WTC11 (cell line): ENCODE data around the gene ASCC1. TPM values are rescaled to one million over a fixed set of nuclear protein-coding genes. Genes with fewer than 3 reads are reported as not detected.

ENCODE experiments used
- ATAC-seq: fragments of 200-7000 bp; cut with Tn5 transposase; 2 replicates; pipeline ENCODE4 v1.10.0; 2021; ENCODE audit warnings: mild to moderate bottlenecking, moderate library complexity
- CTCF ChIA-PET: fragments of 300-600 bp; sonication (Branson Sonifier 250); formaldehyde crosslinking; loops from one replicate; lab custom pipeline; 2021; ENCODE audit warnings: antibody characterized with exemption; lab: Charles Lee
- POLR2A ChIA-PET: fragments of 350-600 bp; sonication (Branson Sonifier 250); formaldehyde crosslinking; loops from one replicate; lab custom pipeline; 2021; ENCODE audit warnings: antibody characterized with exemption; lab: Charles Lee
- DNase-seq: peaks from one replicate; pipeline ENCODE4 v3.0.0; 2021; ENCODE audit warnings: low spot score
- H3K27ac Mint-ChIP-seq: 2 replicates; pipeline ENCODE4 v1.8.0; 2021; ENCODE audit warnings: mixed read lengths
- H3K27me3 Mint-ChIP-seq: 2 replicates; pipeline ENCODE4 v1.8.0; 2021; ENCODE audit warnings: low read depth, mild to moderate bottlenecking, moderate library complexity, mixed read lengths
- H3K36me3 Mint-ChIP-seq: 2 replicates; pipeline ENCODE4 v1.8.0; 2021; ENCODE audit warnings: mixed read lengths
- H3K4me1 Mint-ChIP-seq: 2 replicates; pipeline ENCODE4 v1.8.0; 2022; ENCODE audit warnings: mixed read lengths
- H3K4me3 Mint-ChIP-seq: 2 replicates; pipeline ENCODE4 v1.8.0; 2021; ENCODE audit warnings: mild to moderate bottlenecking, moderate library complexity, mixed read lengths
- H3K9me3 Mint-ChIP-seq: 2 replicates; pipeline ENCODE4 v1.8.0; 2021; ENCODE audit warnings: mixed read lengths
- ATF1 ChIP-seq: sonication (generic); formaldehyde crosslinking; IDR thresholded peaks from 2 replicates; pipeline ENCODE4 v1.8.1; 2023; ENCODE audit warnings: mild to moderate bottlenecking, moderate library complexity, missing genetic modification reagents
- CBFB ChIP-seq: sonication (generic); formaldehyde crosslinking; IDR thresholded peaks from 2 replicates; pipeline ENCODE4 v1.8.1; 2022; ENCODE audit warnings: mild to moderate bottlenecking, low read depth, missing genetic modification reagents
- ELF4 ChIP-seq: sonication (generic); formaldehyde crosslinking; IDR thresholded peaks from 2 replicates; pipeline ENCODE4 v1.8.1; 2022; ENCODE audit warnings: low read depth, mild to moderate bottlenecking, moderate library complexity, missing genetic modification reagents
- FOXP1 ChIP-seq: sonication (generic); formaldehyde crosslinking; IDR thresholded peaks from 2 replicates; pipeline ENCODE4 v1.8.0; 2022; ENCODE audit warnings: missing genetic modification reagents, mild to moderate bottlenecking, moderate library complexity, borderline replicate concordance
- NFATC4 ChIP-seq: fragments of 250-450 bp; sonication (Bioruptor Pico); IDR thresholded peaks from 2 replicates; pipeline ENCODE4 v1.9.0; 2021; ENCODE audit warnings: mild to moderate bottlenecking
- NFE2L1 ChIP-seq: sonication (generic); formaldehyde crosslinking; IDR thresholded peaks from 2 replicates; pipeline ENCODE4 v1.8.1; 2023; ENCODE audit warnings: missing genetic modification reagents
- NR2C2 ChIP-seq: sonication (generic); formaldehyde crosslinking; IDR thresholded peaks from 2 replicates; pipeline ENCODE4 v1.8.0; 2022; ENCODE audit warnings: mild to moderate bottlenecking, missing genetic modification reagents
- NR3C1 ChIP-seq: sonication (generic); formaldehyde crosslinking; conservative IDR thresholded peaks from 2 replicates; pipeline ENCODE4 v1.8.1; 2023; ENCODE audit warnings: low read depth, mild to moderate bottlenecking, missing genetic modification reagents
- RORB ChIP-seq: fragments of 250-450 bp; sonication (Bioruptor Pico); IDR thresholded peaks from 2 replicates; pipeline ENCODE4 v1.9.0; 2021; ENCODE audit warnings: mild to moderate bottlenecking
- ZNF121 ChIP-seq: sonication (generic); formaldehyde crosslinking; IDR thresholded peaks from 2 replicates; pipeline ENCODE4 v1.8.0; 2023; ENCODE audit warnings: missing genetic modification reagents
- ZNF219 ChIP-seq: sonication (generic); formaldehyde crosslinking; IDR thresholded peaks from 2 replicates; pipeline ENCODE4 v1.8.0; 2023; ENCODE audit warnings: missing genetic modification reagents, mild to moderate bottlenecking, borderline replicate concordance
- ZNF232 ChIP-seq: sonication (generic); formaldehyde crosslinking; IDR thresholded peaks from 2 replicates; pipeline ENCODE4 v1.8.0; 2022; ENCODE audit warnings: mild to moderate bottlenecking, missing genetic modification reagents
- total RNA-seq: library from RNA; stranded (reverse); gene quantifications from 3 replicates; pipeline ENCODE4 v1.2.3, GENCODE V29; 2021
- TF ChIP-seq, protein P1 (sequence below): sonication (generic); formaldehyde crosslinking; IDR thresholded peaks from 2 replicates; pipeline ENCODE4 v1.8.1; 2022; ENCODE audit warnings: low read depth, mild to moderate bottlenecking, moderate library complexity, missing genetic modification reagents, borderline replicate concordance
- TF ChIP-seq, protein P2 (sequence below): fragments of 250-450 bp; sonication (Bioruptor Pico); IDR thresholded peaks from 2 replicates; pipeline ENCODE4 v2.1.2; 2022; ENCODE audit warnings: mild to moderate bottlenecking, moderate library complexity
- TF ChIP-seq, protein P3 (sequence below): fragments of 250-450 bp; sonication (Bioruptor Pico); IDR thresholded peaks from 2 replicates; pipeline ENCODE4 v1.9.0; 2021; ENCODE audit warnings: mild to moderate bottlenecking, borderline replicate concordance
- TF ChIP-seq, protein P4 (sequence below): sonication (generic); formaldehyde crosslinking; IDR thresholded peaks from 2 replicates; pipeline ENCODE4 v1.8.1; 2023; ENCODE audit warnings: mild to moderate bottlenecking, missing genetic modification reagents, moderate library complexity
- TF ChIP-seq, protein P5 (sequence below): sonication (generic); formaldehyde crosslinking; IDR thresholded peaks from 2 replicates; pipeline ENCODE4 v1.8.1; 2023; ENCODE audit warnings: mild to moderate bottlenecking, missing genetic modification reagents

The ASCC1 gene
- total RNA-seq, 1 experiment from 2014 or later, result 30.4 TPM

DNA sequence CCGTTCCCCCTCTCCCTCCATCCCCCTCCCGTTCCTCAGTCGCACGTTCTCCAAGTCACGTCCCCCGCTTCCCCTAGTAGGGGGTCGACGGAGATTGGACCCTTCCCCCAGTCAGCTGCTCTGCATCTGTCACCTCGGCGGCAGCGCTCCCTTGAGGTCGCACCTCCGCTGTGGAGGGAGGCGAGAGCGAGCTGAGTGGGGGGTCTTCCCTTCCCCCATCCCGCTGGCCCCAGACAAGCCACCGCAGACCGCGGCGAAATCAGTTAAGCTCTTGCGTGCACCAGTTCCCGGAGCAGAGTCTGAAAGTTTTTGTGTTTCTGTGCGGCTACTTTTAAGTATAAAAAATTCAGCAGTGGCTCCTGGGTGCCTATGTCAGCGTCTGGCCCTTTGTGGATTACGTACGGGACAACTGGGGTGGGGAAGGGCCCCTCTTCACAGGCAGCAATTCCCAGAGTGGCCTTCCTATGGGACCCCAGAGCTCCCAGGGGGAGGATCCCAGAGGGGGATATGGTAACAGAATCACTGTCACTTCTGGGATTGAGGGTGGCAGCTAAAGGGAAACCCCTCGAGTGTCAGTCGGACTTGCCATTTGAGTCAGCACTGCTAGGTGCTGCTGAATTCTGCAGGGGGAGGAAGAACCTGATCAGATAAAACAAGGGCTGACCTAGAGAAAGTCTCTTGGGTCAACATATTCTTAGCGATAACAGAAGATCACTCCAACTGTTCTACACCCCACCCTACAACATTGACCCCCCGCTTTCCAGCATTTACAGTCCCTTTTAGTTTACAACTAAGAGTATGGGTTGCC is 45.1 kb upstream of the ASCC1 start (continued):
- TF ChIP-seq ZNF121 (CRISPR knock-in tag) (no peak), NFATC4 (no peak), FOXP1 (CRISPR knock-in tag) (peak; percentile 82), ELF4 (CRISPR knock-in tag) (no peak)
- TF ChIP-seq, protein P1, sequence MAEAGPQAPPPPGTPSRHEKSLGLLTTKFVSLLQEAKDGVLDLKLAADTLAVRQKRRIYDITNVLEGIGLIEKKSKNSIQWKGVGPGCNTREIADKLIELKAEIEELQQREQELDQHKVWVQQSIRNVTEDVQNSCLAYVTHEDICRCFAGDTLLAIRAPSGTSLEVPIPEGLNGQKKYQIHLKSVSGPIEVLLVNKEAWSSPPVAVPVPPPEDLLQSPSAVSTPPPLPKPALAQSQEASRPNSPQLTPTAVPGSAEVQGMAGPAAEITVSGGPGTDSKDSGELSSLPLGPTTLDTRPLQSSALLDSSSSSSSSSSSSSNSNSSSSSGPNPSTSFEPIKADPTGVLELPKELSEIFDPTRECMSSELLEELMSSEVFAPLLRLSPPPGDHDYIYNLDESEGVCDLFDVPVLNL (CRISPR knock-in tag), result no peak
- TF ChIP-seq, protein P2, sequence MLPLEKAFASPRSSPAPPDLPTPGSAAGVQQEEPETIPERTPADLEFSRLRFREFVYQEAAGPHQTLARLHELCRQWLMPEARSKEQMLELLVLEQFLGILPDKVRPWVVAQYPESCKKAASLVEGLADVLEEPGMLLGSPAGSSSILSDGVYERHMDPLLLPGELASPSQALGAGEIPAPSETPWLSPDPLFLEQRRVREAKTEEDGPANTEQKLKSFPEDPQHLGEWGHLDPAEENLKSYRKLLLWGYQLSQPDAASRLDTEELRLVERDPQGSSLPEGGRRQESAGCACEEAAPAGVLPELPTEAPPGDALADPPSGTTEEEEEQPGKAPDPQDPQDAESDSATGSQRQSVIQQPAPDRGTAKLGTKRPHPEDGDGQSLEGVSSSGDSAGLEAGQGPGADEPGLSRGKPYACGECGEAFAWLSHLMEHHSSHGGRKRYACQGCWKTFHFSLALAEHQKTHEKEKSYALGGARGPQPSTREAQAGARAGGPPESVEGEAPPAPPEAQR (CRISPR knock-in tag), result no peak
- TF ChIP-seq, protein P3, sequence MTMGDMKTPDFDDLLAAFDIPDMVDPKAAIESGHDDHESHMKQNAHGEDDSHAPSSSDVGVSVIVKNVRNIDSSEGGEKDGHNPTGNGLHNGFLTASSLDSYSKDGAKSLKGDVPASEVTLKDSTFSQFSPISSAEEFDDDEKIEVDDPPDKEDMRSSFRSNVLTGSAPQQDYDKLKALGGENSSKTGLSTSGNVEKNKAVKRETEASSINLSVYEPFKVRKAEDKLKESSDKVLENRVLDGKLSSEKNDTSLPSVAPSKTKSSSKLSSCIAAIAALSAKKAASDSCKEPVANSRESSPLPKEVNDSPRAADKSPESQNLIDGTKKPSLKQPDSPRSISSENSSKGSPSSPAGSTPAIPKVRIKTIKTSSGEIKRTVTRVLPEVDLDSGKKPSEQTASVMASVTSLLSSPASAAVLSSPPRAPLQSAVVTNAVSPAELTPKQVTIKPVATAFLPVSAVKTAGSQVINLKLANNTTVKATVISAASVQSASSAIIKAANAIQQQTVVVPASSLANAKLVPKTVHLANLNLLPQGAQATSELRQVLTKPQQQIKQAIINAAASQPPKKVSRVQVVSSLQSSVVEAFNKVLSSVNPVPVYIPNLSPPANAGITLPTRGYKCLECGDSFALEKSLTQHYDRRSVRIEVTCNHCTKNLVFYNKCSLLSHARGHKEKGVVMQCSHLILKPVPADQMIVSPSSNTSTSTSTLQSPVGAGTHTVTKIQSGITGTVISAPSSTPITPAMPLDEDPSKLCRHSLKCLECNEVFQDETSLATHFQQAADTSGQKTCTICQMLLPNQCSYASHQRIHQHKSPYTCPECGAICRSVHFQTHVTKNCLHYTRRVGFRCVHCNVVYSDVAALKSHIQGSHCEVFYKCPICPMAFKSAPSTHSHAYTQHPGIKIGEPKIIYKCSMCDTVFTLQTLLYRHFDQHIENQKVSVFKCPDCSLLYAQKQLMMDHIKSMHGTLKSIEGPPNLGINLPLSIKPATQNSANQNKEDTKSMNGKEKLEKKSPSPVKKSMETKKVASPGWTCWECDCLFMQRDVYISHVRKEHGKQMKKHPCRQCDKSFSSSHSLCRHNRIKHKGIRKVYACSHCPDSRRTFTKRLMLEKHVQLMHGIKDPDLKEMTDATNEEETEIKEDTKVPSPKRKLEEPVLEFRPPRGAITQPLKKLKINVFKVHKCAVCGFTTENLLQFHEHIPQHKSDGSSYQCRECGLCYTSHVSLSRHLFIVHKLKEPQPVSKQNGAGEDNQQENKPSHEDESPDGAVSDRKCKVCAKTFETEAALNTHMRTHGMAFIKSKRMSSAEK (CRISPR knock-in tag), result no peak
- TF ChIP-seq, all 79 proteins: peak for 18

DNA sequence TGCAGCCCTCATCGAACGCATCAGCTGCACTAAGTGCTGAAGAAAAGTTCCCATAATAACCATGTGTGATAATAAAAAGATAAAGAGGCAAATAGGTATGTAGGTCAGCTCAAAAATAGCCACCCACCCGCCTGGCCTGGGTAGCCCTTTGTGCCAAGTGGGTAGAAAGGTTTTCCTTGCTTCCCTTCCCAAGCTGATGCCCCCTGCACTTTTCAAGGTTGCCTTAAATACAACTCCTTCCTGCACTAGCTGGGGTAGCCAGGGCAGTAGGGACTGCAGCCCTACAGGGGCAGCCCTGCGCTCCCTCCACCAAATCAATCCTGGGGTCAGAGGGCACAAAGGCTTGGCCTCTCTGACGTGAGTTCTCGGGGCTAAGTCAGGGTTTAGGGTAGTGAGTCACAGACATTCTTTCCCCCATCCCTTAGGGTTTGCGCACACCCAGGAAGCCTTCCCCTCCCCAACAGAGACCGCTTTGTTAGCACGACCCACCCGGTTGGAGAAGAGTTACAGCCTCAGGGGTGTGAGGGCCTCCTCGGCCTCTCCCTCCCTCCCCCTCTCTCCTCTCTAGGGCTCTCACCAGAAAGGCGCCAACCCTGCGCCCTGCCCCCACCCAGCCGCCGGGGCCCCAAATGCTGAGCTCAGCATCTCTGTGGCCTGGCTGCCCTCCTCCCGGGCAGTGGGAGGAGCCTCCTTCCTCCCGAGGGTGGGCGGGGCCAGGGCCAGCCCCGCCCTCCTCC is 44.3 kb upstream of the ASCC1 start:
- H3K4me3 Mint-ChIP-seq, result peak overlapping the region; percentile 25; the same call in 1 of the 2 replicates
- peak; percentile 98 for DNase-seq
- no peaks in the 10 kb centered on the region for H3K36me3 Mint-ChIP-seq
- H3K27me3 Mint-ChIP-seq, result no peaks in the 10 kb centered on the region; the same call in 1 of the 2 replicates
- ChIA-PET CTCF (interaction anchor here (0.6 to 6.1 kb wide), 23 partner anchors 9 to 212 kb away, joined by 3 to 75 read pairs (median 4); partner anchors contain the start of genes ANAPC16, ASCC1 and DDIT4), POLR2A (interaction anchor here (0.6 to 3.9 kb wide), 22 partner anchors 10 to 191 kb away, joined by 3 to 182 read pairs (median 5); partner anchors contain the start of genes ANAPC16, ASCC1 and DDIT4)
- no peaks in the 10 kb centered on the region for H3K9me3 Mint-ChIP-seq
- ATAC-seq, result peak; percentile 88
- peaks cover 67% of the 10 kb centered on the region for H3K4me1 Mint-ChIP-seq
- H3K27ac Mint-ChIP-seq, result peak overlapping the region; percentile 99
- TF ChIP-seq, protein P2 (CRISPR knock-in tag), result no peak
- TF ChIP-seq, protein P4, sequence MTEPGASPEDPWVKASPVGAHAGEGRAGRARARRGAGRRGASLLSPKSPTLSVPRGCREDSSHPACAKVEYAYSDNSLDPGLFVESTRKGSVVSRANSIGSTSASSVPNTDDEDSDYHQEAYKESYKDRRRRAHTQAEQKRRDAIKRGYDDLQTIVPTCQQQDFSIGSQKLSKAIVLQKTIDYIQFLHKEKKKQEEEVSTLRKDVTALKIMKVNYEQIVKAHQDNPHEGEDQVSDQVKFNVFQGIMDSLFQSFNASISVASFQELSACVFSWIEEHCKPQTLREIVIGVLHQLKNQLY (CRISPR knock-in tag), result no peak
- TF ChIP-seq NR2C2 (peak; percentile 71), ZNF232 (CRISPR knock-in tag) (no peak), ATF1 (no peak), NR3C1 (CRISPR knock-in tag) (no peak), NFE2L1 (CRISPR knock-in tag) (no peak), RORB (no peak), ZNF121 (CRISPR knock-in tag) (no peak), CBFB (CRISPR knock-in tag) (no peak), ELF4 (CRISPR knock-in tag) (no peak), ZNF219 (CRISPR knock-in tag) (no peak)
- TF ChIP-seq, protein P5, sequence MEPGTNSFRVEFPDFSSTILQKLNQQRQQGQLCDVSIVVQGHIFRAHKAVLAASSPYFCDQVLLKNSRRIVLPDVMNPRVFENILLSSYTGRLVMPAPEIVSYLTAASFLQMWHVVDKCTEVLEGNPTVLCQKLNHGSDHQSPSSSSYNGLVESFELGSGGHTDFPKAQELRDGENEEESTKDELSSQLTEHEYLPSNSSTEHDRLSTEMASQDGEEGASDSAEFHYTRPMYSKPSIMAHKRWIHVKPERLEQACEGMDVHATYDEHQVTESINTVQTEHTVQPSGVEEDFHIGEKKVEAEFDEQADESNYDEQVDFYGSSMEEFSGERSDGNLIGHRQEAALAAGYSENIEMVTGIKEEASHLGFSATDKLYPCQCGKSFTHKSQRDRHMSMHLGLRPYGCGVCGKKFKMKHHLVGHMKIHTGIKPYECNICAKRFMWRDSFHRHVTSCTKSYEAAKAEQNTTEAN, result no peak; the same call in 1 of the 2 replicates
- TF ChIP-seq, protein P3 (CRISPR knock-in tag), result no peak
